GM23338 (cell line): ENCODE results near the gene CCDC144A. TPM values are rescaled to one million over a fixed set of nuclear protein-coding genes. Genes with fewer than 3 reads are reported as not detected.

ENCODE experiments used
- ATAC-seq: fragments of 200-7000 bp; cut with Tn5 transposase; 3 replicates; pipeline ENCODE4 v1.9.1; 2020
- DNase-seq: peaks from one replicate; pipeline ENCODE4 v3.0.0-alpha.2; 2015; ENCODE audit warnings: low spot score
- H2AFZ ChIP-seq: fragments of 200-600 bp; sonication (generic); 2 replicates; pipeline ENCODE4 v1.8.0; 2016; ENCODE audit warnings: antibody characterized with exemption, mild to moderate bottlenecking, moderate library complexity
- H3F3A ChIP-seq: fragments of 200-600 bp; sonication (generic); replicated peaks from 2 replicates; pipeline ENCODE4 v1.8.0; 2017; ENCODE audit warnings: antibody characterized with exemption, mixed run types, low read depth
- H3K27ac ChIP-seq: fragments of 200-600 bp; sonication (generic); 2 replicates; pipeline ENCODE4 v1.6.1; 2016; ENCODE audit warnings: low read depth
- H3K27me3 ChIP-seq: fragments of 200-600 bp; sonication (generic); 2 replicates; pipeline ENCODE4 v1.8.0; 2016; ENCODE audit warnings: mild to moderate bottlenecking, mixed run types, moderate library complexity; ENCODE audit not compliant: insufficient read depth
- H3K36me3 ChIP-seq: fragments of 200-600 bp; sonication (generic); 2 replicates; pipeline ENCODE4 v1.8.0; 2016; ENCODE audit warnings: mild to moderate bottlenecking; ENCODE audit not compliant: insufficient read depth
- H3K4me1 ChIP-seq: fragments of 200-600 bp; sonication (generic); 2 replicates; pipeline ENCODE4 v1.8.0; 2016; ENCODE audit warnings: mild to moderate bottlenecking, moderate library complexity; ENCODE audit not compliant: insufficient read depth
- H3K4me2 ChIP-seq: fragments of 200-600 bp; sonication (generic); 2 replicates; pipeline ENCODE4 v1.7.1; 2017; ENCODE audit warnings: mixed run types
- H3K4me3 ChIP-seq: fragments of 200-600 bp; sonication (generic); 2 replicates; pipeline ENCODE4 v1.6.1; 2016; ENCODE audit warnings: mixed run types
- H3K79me2 ChIP-seq: fragments of 200-600 bp; sonication (generic); replicated peaks from 2 replicates; pipeline ENCODE4 v1.8.0; 2017; ENCODE audit warnings: mild to moderate bottlenecking; ENCODE audit not compliant: insufficient read depth
- H3K9me2 ChIP-seq: fragments of 200-600 bp; sonication (generic); 2 replicates; pipeline ENCODE4 v1.8.0; 2017; ENCODE audit not compliant: insufficient read depth
- H4K20me1 ChIP-seq: fragments of 200-600 bp; sonication (generic); replicated peaks from 2 replicates; pipeline ENCODE4 v1.8.0; 2017; ENCODE audit warnings: mild to moderate bottlenecking; ENCODE audit not compliant: insufficient read depth
- H3K27ac Mint-ChIP-seq: 2 replicates; pipeline ENCODE4 v1.8.0; 2020; ENCODE audit warnings: inconsistent platforms, mild to moderate bottlenecking, moderate library complexity, mixed read lengths
- H3K27me3 Mint-ChIP-seq: 3 replicates; pipeline ENCODE4 v1.8.0; 2022; ENCODE audit warnings: low read depth, mild to moderate bottlenecking, moderate library complexity, mixed read lengths, inconsistent platforms; ENCODE audit not compliant: insufficient read depth, poor library complexity
- H3K36me3 Mint-ChIP-seq: 3 replicates; pipeline ENCODE4 v1.8.0; 2021; ENCODE audit warnings: low read depth, mild to moderate bottlenecking, inconsistent platforms, moderate library complexity, mixed read lengths
- H3K4me1 Mint-ChIP-seq: 3 replicates; pipeline ENCODE4 v1.8.0; 2020; ENCODE audit warnings: mild to moderate bottlenecking, inconsistent platforms, mixed read lengths
- H3K4me3 Mint-ChIP-seq: 3 replicates; pipeline ENCODE4 v1.8.0; 2021; ENCODE audit warnings: moderate library complexity, mild to moderate bottlenecking, inconsistent platforms, mixed read lengths
- H3K9me3 Mint-ChIP-seq: 3 replicates; pipeline ENCODE4 v1.8.0; 2020; ENCODE audit warnings: moderate library complexity, mild to moderate bottlenecking, inconsistent platforms, mixed read lengths
- CREB1 ChIP-seq: fragments of 250-450 bp; sonication (Bioruptor Pico); IDR thresholded peaks from 2 replicates; pipeline ENCODE4 v1.5.0; 2020; ENCODE audit warnings: low read depth, mild to moderate bottlenecking, moderate library complexity
- EZH2 ChIP-seq: fragments of 200-600 bp; sonication (generic); IDR thresholded peaks from one replicate; pipeline ENCODE4 v1.8.0; 2017; ENCODE audit warnings: antibody characterized with exemption, mild to moderate bottlenecking, low read depth; ENCODE audit not compliant: unreplicated experiment
- EZH2phosphoT487 ChIP-seq: fragments of 200-600 bp; sonication (generic); IDR thresholded peaks from one replicate; pipeline ENCODE4 v1.8.1; 2018; ENCODE audit warnings: antibody characterized with exemption; ENCODE audit not compliant: unreplicated experiment
- JUNB ChIP-seq: IDR thresholded peaks from one replicate; pipeline ENCODE4 v1.6.1; 2016; ENCODE audit warnings: antibody characterized with exemption; ENCODE audit not compliant: unreplicated experiment
- NANOG ChIP-seq: IDR thresholded peaks from 2 replicates; pipeline ENCODE4 v1.6.1; 2016; ENCODE audit warnings: antibody characterized with exemption, borderline replicate concordance
- POLR2AphosphoS5 ChIP-seq: IDR thresholded peaks from 2 replicates; pipeline ENCODE4 v1.6.1; 2016; ENCODE audit warnings: antibody characterized with exemption, low read depth
- STAT1 ChIP-seq: IDR thresholded peaks from one replicate; pipeline ENCODE4 v1.6.1; 2016; ENCODE audit warnings: antibody characterized with exemption; ENCODE audit not compliant: unreplicated experiment
- ZNF114 ChIP-seq: fragments of 250-450 bp; sonication (Bioruptor Pico); IDR thresholded peaks from 2 replicates; pipeline ENCODE4 v1.5.0; 2020; ENCODE audit warnings: mild to moderate bottlenecking, moderate library complexity
- ZNF331 ChIP-seq: fragments of 250-450 bp; sonication (Bioruptor Pico); IDR thresholded peaks from 2 replicates; pipeline ENCODE4 v1.5.0; 2020; ENCODE audit warnings: low read depth, mild to moderate bottlenecking, moderate library complexity
- polyA plus RNA-seq: library from polyadenylated mRNA; unstranded; fragments of >200 nt; fragmentation: Nextera tagmentation; extraction: Ambion mirVana; gene quantifications from 2 replicates; pipeline ENCODE4 v1.2.1, GENCODE V29; 2016
- total RNA-seq: library from RNA; depleted of rRNA; stranded (reverse); fragments of >200 nt; shearing (Covaris generic); gene quantifications from 2 replicates; pipeline ENCODE4 v1.2.3, GENCODE V29; 2014
- TF ChIP-seq, protein P1 (sequence below): IDR thresholded peaks from one replicate; pipeline ENCODE4 v1.6.1; 2018; ENCODE audit warnings: antibody characterized with exemption; ENCODE audit not compliant: unreplicated experiment
- TF ChIP-seq, protein P2 (sequence below): fragments of 250-450 bp; sonication (Bioruptor Pico); IDR thresholded peaks from 2 replicates; pipeline ENCODE4 v1.5.0; 2020; ENCODE audit warnings: mild to moderate bottlenecking, moderate library complexity
- TF ChIP-seq, protein P3 (sequence below): IDR thresholded peaks from 2 replicates; pipeline ENCODE4 v1.6.1; 2016; ENCODE audit warnings: antibody characterized with exemption
- TF ChIP-seq, protein P4 (sequence below), 2 experiments: fragments of 200-600 bp in 1 of 2; sonication (generic) in 1 of 2; conservative IDR thresholded peaks; 2 replicates each; pipeline versions ENCODE4 v1.5.1 to v1.6.1; 2016 to 2017; ENCODE audit warnings: antibody characterized with exemption in 2 of 2, low read depth in 2 of 2, mild to moderate bottlenecking in 2 of 2, moderate library complexity in 1 of 2

Gene CCDC144A
- total and polyA plus RNA-seq, 2 experiments from 2014 or later: 4.2 to 13.9 TPM

DNA sequence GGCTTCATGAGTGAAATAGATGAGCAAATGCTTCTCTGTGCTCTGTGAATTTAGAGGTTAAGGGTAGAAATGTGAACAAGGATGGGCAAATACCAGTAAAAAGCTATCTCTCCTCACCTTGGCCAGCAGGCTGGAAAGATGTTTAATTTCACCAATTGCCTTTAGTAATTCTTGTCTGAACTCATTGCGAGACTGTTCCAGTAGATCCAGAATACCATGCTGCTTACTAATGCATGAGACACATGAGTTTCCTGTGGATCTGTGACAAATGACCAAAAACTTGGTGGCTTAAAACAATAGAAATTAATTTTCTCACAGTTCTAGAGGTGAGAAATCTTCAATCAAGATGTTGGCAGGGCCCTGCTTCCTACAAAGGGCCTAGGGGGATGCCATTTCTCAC, 27.1 kb upstream of the CCDC144A start:
- Histone ChIP-seq H3K79me2 (no peaks in the 10 kb centered on the region), H3K4me1 (peaks cover 6% of the 10 kb centered on the region), H3K4me2 (no peak overlapping the region), H3K4me3 (no peak overlapping the region), H3F3A (no peaks in the 10 kb centered on the region), H3K9me2 (0 out of 2 replicates have a peak, but pooled peaks cover 6% of the 10 kb centered on the region), H3K27ac (no peak overlapping the region), H4K20me1 (no peaks in the 10 kb centered on the region), H3K27me3 (peaks cover 29% of the 10 kb centered on the region), H3K36me3 (no peaks in the 10 kb centered on the region), H2AFZ (no peak overlapping the region)
- TF ChIP-seq, protein P1, sequence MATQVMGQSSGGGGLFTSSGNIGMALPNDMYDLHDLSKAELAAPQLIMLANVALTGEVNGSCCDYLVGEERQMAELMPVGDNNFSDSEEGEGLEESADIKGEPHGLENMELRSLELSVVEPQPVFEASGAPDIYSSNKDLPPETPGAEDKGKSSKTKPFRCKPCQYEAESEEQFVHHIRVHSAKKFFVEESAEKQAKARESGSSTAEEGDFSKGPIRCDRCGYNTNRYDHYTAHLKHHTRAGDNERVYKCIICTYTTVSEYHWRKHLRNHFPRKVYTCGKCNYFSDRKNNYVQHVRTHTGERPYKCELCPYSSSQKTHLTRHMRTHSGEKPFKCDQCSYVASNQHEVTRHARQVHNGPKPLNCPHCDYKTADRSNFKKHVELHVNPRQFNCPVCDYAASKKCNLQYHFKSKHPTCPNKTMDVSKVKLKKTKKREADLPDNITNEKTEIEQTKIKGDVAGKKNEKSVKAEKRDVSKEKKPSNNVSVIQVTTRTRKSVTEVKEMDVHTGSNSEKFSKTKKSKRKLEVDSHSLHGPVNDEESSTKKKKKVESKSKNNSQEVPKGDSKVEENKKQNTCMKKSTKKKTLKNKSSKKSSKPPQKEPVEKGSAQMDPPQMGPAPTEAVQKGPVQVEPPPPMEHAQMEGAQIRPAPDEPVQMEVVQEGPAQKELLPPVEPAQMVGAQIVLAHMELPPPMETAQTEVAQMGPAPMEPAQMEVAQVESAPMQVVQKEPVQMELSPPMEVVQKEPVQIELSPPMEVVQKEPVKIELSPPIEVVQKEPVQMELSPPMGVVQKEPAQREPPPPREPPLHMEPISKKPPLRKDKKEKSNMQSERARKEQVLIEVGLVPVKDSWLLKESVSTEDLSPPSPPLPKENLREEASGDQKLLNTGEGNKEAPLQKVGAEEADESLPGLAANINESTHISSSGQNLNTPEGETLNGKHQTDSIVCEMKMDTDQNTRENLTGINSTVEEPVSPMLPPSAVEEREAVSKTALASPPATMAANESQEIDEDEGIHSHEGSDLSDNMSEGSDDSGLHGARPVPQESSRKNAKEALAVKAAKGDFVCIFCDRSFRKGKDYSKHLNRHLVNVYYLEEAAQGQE: no peak
- TF ChIP-seq, protein P2, sequence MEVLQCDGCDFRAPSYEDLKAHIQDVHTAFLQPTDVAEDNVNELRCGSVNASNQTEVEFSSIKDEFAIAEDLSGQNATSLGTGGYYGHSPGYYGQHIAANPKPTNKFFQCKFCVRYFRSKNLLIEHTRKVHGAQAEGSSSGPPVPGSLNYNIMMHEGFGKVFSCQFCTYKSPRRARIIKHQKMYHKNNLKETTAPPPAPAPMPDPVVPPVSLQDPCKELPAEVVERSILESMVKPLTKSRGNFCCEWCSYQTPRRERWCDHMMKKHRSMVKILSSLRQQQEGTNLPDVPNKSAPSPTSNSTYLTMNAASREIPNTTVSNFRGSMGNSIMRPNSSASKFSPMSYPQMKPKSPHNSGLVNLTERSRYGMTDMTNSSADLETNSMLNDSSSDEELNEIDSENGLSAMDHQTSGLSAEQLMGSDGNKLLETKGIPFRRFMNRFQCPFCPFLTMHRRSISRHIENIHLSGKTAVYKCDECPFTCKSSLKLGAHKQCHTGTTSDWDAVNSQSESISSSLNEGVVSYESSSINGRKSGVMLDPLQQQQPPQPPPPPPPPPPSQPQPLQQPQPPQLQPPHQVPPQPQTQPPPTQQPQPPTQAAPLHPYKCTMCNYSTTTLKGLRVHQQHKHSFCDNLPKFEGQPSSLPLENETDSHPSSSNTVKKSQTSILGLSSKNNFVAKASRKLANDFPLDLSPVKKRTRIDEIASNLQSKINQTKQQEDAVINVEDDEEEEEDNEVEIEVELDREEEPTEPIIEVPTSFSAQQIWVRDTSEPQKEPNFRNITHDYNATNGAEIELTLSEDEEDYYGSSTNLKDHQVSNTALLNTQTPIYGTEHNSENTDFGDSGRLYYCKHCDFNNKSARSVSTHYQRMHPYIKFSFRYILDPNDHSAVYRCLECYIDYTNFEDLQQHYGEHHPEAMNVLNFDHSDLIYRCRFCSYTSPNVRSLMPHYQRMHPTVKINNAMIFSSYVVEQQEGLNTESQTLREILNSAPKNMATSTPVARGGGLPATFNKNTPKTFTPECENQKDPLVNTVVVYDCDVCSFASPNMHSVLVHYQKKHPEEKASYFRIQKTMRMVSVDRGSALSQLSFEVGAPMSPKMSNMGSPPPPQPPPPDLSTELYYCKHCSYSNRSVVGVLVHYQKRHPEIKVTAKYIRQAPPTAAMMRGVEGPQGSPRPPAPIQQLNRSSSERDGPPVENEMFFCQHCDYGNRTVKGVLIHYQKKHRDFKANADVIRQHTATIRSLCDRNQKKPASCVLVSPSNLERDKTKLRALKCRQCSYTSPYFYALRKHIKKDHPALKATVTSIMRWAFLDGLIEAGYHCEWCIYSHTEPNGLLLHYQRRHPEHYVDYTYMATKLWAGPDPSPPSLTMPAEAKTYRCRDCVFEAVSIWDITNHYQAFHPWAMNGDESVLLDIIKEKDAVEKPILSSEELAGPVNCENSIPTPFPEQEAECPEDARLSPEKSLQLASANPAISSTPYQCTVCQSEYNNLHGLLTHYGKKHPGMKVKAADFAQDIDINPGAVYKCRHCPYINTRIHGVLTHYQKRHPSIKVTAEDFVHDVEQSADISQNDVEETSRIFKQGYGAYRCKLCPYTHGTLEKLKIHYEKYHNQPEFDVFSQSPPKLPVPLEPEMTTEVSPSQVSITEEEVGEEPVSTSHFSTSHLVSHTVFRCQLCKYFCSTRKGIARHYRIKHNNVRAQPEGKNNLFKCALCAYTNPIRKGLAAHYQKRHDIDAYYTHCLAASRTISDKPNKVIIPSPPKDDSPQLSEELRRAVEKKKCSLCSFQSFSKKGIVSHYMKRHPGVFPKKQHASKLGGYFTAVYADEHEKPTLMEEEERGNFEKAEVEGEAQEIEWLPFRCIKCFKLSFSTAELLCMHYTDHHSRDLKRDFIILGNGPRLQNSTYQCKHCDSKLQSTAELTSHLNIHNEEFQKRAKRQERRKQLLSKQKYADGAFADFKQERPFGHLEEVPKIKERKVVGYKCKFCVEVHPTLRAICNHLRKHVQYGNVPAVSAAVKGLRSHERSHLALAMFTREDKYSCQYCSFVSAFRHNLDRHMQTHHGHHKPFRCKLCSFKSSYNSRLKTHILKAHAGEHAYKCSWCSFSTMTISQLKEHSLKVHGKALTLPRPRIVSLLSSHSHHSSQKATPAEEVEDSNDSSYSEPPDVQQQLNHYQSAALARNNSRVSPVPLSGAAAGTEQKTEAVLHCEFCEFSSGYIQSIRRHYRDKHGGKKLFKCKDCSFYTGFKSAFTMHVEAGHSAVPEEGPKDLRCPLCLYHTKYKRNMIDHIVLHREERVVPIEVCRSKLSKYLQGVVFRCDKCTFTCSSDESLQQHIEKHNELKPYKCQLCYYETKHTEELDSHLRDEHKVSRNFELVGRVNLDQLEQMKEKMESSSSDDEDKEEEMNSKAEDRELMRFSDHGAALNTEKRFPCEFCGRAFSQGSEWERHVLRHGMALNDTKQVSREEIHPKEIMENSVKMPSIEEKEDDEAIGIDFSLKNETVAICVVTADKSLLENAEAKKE (CRISPR knock-in tag): no peak
- TF ChIP-seq JUNB: no peak
- TF ChIP-seq, protein P3, sequence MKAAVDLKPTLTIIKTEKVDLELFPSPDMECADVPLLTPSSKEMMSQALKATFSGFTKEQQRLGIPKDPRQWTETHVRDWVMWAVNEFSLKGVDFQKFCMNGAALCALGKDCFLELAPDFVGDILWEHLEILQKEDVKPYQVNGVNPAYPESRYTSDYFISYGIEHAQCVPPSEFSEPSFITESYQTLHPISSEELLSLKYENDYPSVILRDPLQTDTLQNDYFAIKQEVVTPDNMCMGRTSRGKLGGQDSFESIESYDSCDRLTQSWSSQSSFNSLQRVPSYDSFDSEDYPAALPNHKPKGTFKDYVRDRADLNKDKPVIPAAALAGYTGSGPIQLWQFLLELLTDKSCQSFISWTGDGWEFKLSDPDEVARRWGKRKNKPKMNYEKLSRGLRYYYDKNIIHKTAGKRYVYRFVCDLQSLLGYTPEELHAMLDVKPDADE: no peak
- no peak for TF ChIP-seq EZH2phosphoT487
- no peak for TF ChIP-seq EZH2
- TF ChIP-seq ZNF331: no peak
- TF ChIP-seq, protein P4, sequence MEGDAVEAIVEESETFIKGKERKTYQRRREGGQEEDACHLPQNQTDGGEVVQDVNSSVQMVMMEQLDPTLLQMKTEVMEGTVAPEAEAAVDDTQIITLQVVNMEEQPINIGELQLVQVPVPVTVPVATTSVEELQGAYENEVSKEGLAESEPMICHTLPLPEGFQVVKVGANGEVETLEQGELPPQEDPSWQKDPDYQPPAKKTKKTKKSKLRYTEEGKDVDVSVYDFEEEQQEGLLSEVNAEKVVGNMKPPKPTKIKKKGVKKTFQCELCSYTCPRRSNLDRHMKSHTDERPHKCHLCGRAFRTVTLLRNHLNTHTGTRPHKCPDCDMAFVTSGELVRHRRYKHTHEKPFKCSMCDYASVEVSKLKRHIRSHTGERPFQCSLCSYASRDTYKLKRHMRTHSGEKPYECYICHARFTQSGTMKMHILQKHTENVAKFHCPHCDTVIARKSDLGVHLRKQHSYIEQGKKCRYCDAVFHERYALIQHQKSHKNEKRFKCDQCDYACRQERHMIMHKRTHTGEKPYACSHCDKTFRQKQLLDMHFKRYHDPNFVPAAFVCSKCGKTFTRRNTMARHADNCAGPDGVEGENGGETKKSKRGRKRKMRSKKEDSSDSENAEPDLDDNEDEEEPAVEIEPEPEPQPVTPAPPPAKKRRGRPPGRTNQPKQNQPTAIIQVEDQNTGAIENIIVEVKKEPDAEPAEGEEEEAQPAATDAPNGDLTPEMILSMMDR (conservative IDR thresholded peaks at IDR 0.05; ENCODE audit: low read depth in 2 of 2): no peak
- no peak for TF ChIP-seq ZNF114 (CRISPR knock-in tag)
- TF ChIP-seq POLR2AphosphoS5: no peak
- TF ChIP-seq STAT1: no peak
- no peak for TF ChIP-seq NANOG
- TF ChIP-seq CREB1 (CRISPR knock-in tag): no peak
- no peak for DNase-seq
- Mint-ChIP-seq H3K4me3 (no peak overlapping the region), H3K4me1 (peaks cover 7% of the 10 kb centered on the region; the same call in 2 of the 3 replicates), H3K9me3 (no peaks in the 10 kb centered on the region; the same call in 2 of the 3 replicates), H3K27me3 (peaks cover 24% of the 10 kb centered on the region), H3K27ac (no peak overlapping the region), H3K36me3 (no peaks in the 10 kb centered on the region)
- ATAC-seq: no peak
